ENCODE results near the gene OR2T34. TPM values are rescaled to one million over a fixed set of nuclear protein-coding genes. Genes with fewer than 3 reads are reported as not detected.

The OR2T34 gene
- total RNA-seq, 2 experiments from 2014 or later = not detected

Other genes with a start within 250 kb of the OR2T34 start
- gene OR14C36, start 226.0 kb downstream of the OR2T34 start, total RNA-seq = not detected
- not detected for gene OR2T4, start 213.1 kb downstream of the OR2T34 start, total RNA-seq
- gene OR2T6, start 199.0 kb downstream of the OR2T34 start, total RNA-seq = not detected
- gene OR2T1, start 171.7 kb downstream of the OR2T34 start, total RNA-seq = not detected
- not detected for gene OR2T2, start 129.1 kb downstream of the OR2T34 start, total RNA-seq
- gene OR2T3, start 101.4 kb downstream of the OR2T34 start, total RNA-seq = not detected
- gene OR2T5, start 86.2 kb downstream of the OR2T34 start, total RNA-seq = not detected
- not detected for gene OR2G6, start 66.7 kb downstream of the OR2T34 start, total RNA-seq
- not detected for gene OR2T29, start 12.0 kb downstream of the OR2T34 start, total RNA-seq
- gene OR2T10, start 22.9 kb upstream of the OR2T34 start, total RNA-seq = not detected
- gene OR2T11, start 60.3 kb upstream of the OR2T34 start, total RNA-seq = not detected
- not detected for gene OR2T35, start 70.5 kb upstream of the OR2T34 start, total RNA-seq
- gene OR2T27, start 80.8 kb upstream of the OR2T34 start, total RNA-seq = not detected
- not detected for gene OR14I1, start 128.0 kb upstream of the OR2T34 start, total RNA-seq
- not detected for gene LYPD8, start 181.0 kb upstream of the OR2T34 start, total RNA-seq

Data from activated CD4-positive, alpha-beta memory T cell treated with anti-CD3 and anti-CD28 coated beads, Interleukin-2, amount 10 ng/mL, durations not matched to agents 7 days and 5 days (primary cell).